WTC11 (cell line): ENCODE results near the gene CERCAM. TPM values are rescaled to one million over a fixed set of nuclear protein-coding genes. Genes with fewer than 3 reads are reported as not detected.
A peak's percentile ranks its signal among the peaks of the same experiment; 100 is the strongest.

Source experiments
- ATAC-seq: fragments of 200-7000 bp; cut with Tn5 transposase; 2 replicates; pipeline ENCODE4 v1.10.0; 2021; ENCODE audit warnings: mild to moderate bottlenecking, moderate library complexity
- CTCF ChIA-PET: fragments of 300-600 bp; sonication (Branson Sonifier 250); formaldehyde crosslinking; loops from one replicate; lab custom pipeline; 2021; ENCODE audit warnings: antibody characterized with exemption; lab: Charles Lee
- POLR2A ChIA-PET: fragments of 350-600 bp; sonication (Branson Sonifier 250); formaldehyde crosslinking; loops from one replicate; lab custom pipeline; 2021; ENCODE audit warnings: antibody characterized with exemption; lab: Charles Lee
- DNase-seq: peaks from one replicate; pipeline ENCODE4 v3.0.0; 2021; ENCODE audit warnings: low spot score
- H3K27ac Mint-ChIP-seq: 2 replicates; pipeline ENCODE4 v1.8.0; 2021; ENCODE audit warnings: mixed read lengths
- H3K27me3 Mint-ChIP-seq: 2 replicates; pipeline ENCODE4 v1.8.0; 2021; ENCODE audit warnings: low read depth, mild to moderate bottlenecking, moderate library complexity, mixed read lengths
- H3K36me3 Mint-ChIP-seq: 2 replicates; pipeline ENCODE4 v1.8.0; 2021; ENCODE audit warnings: mixed read lengths
- H3K4me1 Mint-ChIP-seq: 2 replicates; pipeline ENCODE4 v1.8.0; 2022; ENCODE audit warnings: mixed read lengths
- H3K4me3 Mint-ChIP-seq: 2 replicates; pipeline ENCODE4 v1.8.0; 2021; ENCODE audit warnings: mild to moderate bottlenecking, moderate library complexity, mixed read lengths
- H3K9me3 Mint-ChIP-seq: 2 replicates; pipeline ENCODE4 v1.8.0; 2021; ENCODE audit warnings: mixed read lengths
- ATF2 ChIP-seq: sonication (generic); formaldehyde crosslinking; IDR thresholded peaks from 2 replicates; pipeline ENCODE4 v1.8.1; 2022; ENCODE audit warnings: low read depth, missing genetic modification reagents, borderline replicate concordance
- FOXP1 ChIP-seq: sonication (generic); formaldehyde crosslinking; IDR thresholded peaks from 2 replicates; pipeline ENCODE4 v1.8.0; 2022; ENCODE audit warnings: missing genetic modification reagents, mild to moderate bottlenecking, moderate library complexity, borderline replicate concordance
- GABPB1 ChIP-seq: sonication (generic); formaldehyde crosslinking; IDR thresholded peaks from 2 replicates; pipeline ENCODE4 v1.8.1; 2023; ENCODE audit warnings: mild to moderate bottlenecking, missing genetic modification reagents
- MAX ChIP-seq: sonication (generic); formaldehyde crosslinking; IDR thresholded peaks from 2 replicates; pipeline ENCODE4 v1.8.0; 2022; ENCODE audit warnings: mild to moderate bottlenecking, missing genetic modification reagents
- MXD4 ChIP-seq: fragments of 250-450 bp; sonication (Bioruptor Pico); IDR thresholded peaks from 2 replicates; pipeline ENCODE4 v1.8.0; 2021; ENCODE audit warnings: mild to moderate bottlenecking, moderate library complexity, borderline replicate concordance
- NFYB ChIP-seq: sonication (generic); formaldehyde crosslinking; conservative IDR thresholded peaks from 2 replicates; pipeline ENCODE4 v1.8.0; 2022; ENCODE audit warnings: low read depth, missing genetic modification reagents
- NR3C1 ChIP-seq: sonication (generic); formaldehyde crosslinking; conservative IDR thresholded peaks from 2 replicates; pipeline ENCODE4 v1.8.1; 2023; ENCODE audit warnings: low read depth, mild to moderate bottlenecking, missing genetic modification reagents
- PREB ChIP-seq: sonication (generic); formaldehyde crosslinking; IDR thresholded peaks from 2 replicates; pipeline ENCODE4 v1.8.1; 2022; ENCODE audit warnings: mild to moderate bottlenecking, missing genetic modification reagents, moderate library complexity, borderline replicate concordance
- STAT6 ChIP-seq: sonication (generic); formaldehyde crosslinking; conservative IDR thresholded peaks from 2 replicates; pipeline ENCODE4 v1.8.1; 2023; ENCODE audit warnings: mild to moderate bottlenecking, low read depth, missing genetic modification reagents, moderate library complexity
- TEAD1 ChIP-seq: sonication (generic); formaldehyde crosslinking; IDR thresholded peaks from 2 replicates; pipeline ENCODE4 v1.8.0; 2022; ENCODE audit warnings: mild to moderate bottlenecking, missing genetic modification reagents
- USF2 ChIP-seq: sonication (generic); formaldehyde crosslinking; IDR thresholded peaks from 2 replicates; pipeline ENCODE4 v1.8.1; 2023; ENCODE audit warnings: mild to moderate bottlenecking, missing genetic modification reagents, moderate library complexity
- ZNF219 ChIP-seq: sonication (generic); formaldehyde crosslinking; IDR thresholded peaks from 2 replicates; pipeline ENCODE4 v1.8.0; 2023; ENCODE audit warnings: missing genetic modification reagents, mild to moderate bottlenecking, borderline replicate concordance
- ZNF281 ChIP-seq: sonication (generic); formaldehyde crosslinking; IDR thresholded peaks from 2 replicates; pipeline ENCODE4 v1.8.0; 2023; ENCODE audit warnings: mild to moderate bottlenecking, missing genetic modification reagents
- ZNF671 ChIP-seq: fragments of 250-450 bp; sonication (Bioruptor Pico); IDR thresholded peaks from 2 replicates; pipeline ENCODE4 v1.8.0; 2021; ENCODE audit warnings: mild to moderate bottlenecking
- total RNA-seq: library from RNA; stranded (reverse); gene quantifications from 3 replicates; pipeline ENCODE4 v1.2.3, GENCODE V29; 2021
- TF ChIP-seq, protein P1 (sequence below): fragments of 250-450 bp; sonication (Bioruptor Pico); IDR thresholded peaks from 2 replicates; pipeline ENCODE4 v1.9.0; 2021; ENCODE audit warnings: mild to moderate bottlenecking
- TF ChIP-seq, protein P2 (sequence below): fragments of 250-450 bp; sonication (Bioruptor Pico); IDR thresholded peaks from 2 replicates; pipeline ENCODE4 v1.8.0; 2021; ENCODE audit warnings: mild to moderate bottlenecking
- TF ChIP-seq, protein P3 (sequence below): sonication (generic); formaldehyde crosslinking; IDR thresholded peaks from 2 replicates; pipeline ENCODE4 v1.8.0; 2022; ENCODE audit warnings: mild to moderate bottlenecking, missing genetic modification reagents

The CERCAM gene
- total RNA-seq, 1 experiment from 2014 or later, result 15.2 TPM

GRCh38 chr9:128454991-128455390 lies 34.3 kb downstream of the CERCAM start:
- DNase-seq (no peak), ATAC-seq (no peak)
- CTCF ChIA-PET, result interaction anchor here (0.7 to 4.6 kb wide), 5 partner anchors 16 to 332 kb away, joined by 3 to 26 read pairs (median 3); partner anchors contain the start of genes CERCAM and TBC1D13
- peaks cover 82% of the 10 kb centered on the region for H3K27me3 Mint-ChIP-seq
- no peak overlapping the region for H3K27ac Mint-ChIP-seq
- H3K9me3 Mint-ChIP-seq, result no peaks in the 10 kb centered on the region
- peaks cover 14% of the 10 kb centered on the region for H3K4me1 Mint-ChIP-seq
- POLR2A ChIA-PET, result no interaction called here
- peak overlapping the region; percentile 85 for H3K4me3 Mint-ChIP-seq
- TF ChIP-seq PREB (no peak), FOXP1 (CRISPR knock-in tag) (no peak), TEAD1 (CRISPR knock-in tag) (no peak), ATF2 (CRISPR knock-in tag) (no peak), MAX (CRISPR knock-in tag) (no peak), ZNF671 (no peak), ZNF281 (CRISPR knock-in tag) (no peak), STAT6 (no peak)
- TF ChIP-seq, protein P1, sequence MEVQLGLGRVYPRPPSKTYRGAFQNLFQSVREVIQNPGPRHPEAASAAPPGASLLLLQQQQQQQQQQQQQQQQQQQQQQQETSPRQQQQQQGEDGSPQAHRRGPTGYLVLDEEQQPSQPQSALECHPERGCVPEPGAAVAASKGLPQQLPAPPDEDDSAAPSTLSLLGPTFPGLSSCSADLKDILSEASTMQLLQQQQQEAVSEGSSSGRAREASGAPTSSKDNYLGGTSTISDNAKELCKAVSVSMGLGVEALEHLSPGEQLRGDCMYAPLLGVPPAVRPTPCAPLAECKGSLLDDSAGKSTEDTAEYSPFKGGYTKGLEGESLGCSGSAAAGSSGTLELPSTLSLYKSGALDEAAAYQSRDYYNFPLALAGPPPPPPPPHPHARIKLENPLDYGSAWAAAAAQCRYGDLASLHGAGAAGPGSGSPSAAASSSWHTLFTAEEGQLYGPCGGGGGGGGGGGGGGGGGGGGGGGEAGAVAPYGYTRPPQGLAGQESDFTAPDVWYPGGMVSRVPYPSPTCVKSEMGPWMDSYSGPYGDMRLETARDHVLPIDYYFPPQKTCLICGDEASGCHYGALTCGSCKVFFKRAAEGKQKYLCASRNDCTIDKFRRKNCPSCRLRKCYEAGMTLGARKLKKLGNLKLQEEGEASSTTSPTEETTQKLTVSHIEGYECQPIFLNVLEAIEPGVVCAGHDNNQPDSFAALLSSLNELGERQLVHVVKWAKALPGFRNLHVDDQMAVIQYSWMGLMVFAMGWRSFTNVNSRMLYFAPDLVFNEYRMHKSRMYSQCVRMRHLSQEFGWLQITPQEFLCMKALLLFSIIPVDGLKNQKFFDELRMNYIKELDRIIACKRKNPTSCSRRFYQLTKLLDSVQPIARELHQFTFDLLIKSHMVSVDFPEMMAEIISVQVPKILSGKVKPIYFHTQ (CRISPR knock-in tag), result no peak
- H3K36me3 Mint-ChIP-seq, result peaks cover 9% of the 10 kb centered on the region

GRCh38 chr9:128455849-128456612 lies 35.4 kb downstream of the CERCAM start, which contains the start of gene ODF2:
Gene ODF2, plus strand, starts transcription at chr9:128456006. Its CDS starts 86 bp downstream, at chr9:128456092.
- peak; percentile 87 for ATAC-seq
- Mint-ChIP-seq H3K27me3 (peaks cover 82% of the 10 kb centered on the region), H3K4me1 (peaks cover 14% of the 10 kb centered on the region), H3K9me3 (no peaks in the 10 kb centered on the region), H3K36me3 (peaks cover 18% of the 10 kb centered on the region), H3K27ac (peak within 1 kb of the TSS; percentile 82), H3K4me3 (peak within 1 kb of the TSS; percentile 85)
- POLR2A ChIA-PET, result interaction anchor here (0.5 to 0.8 kb wide), 4 partner anchors 95 to 190 kb away, joined by 3 to 7 read pairs (median 4); partner anchors contain the start of genes GOLGA2 and SWI5
- CTCF ChIA-PET, result interaction anchor here (1.0 to 4.6 kb wide), 4 partner anchors 17 to 114 kb away, joined by 3 to 26 read pairs (median 6); partner anchors contain the start of gene CERCAM
- DNase-seq, result peak; percentile 99
- TF ChIP-seq NFYB (CRISPR knock-in tag) (peak; percentile 64), MXD4 (CRISPR knock-in tag) (no peak), USF2 (peak; percentile 63), ZNF219 (no peak), GABPB1 (CRISPR knock-in tag) (peak; percentile 34; the same call in 1 of the 2 replicates), NR3C1 (CRISPR knock-in tag) (no peak)
- TF ChIP-seq, protein P2, sequence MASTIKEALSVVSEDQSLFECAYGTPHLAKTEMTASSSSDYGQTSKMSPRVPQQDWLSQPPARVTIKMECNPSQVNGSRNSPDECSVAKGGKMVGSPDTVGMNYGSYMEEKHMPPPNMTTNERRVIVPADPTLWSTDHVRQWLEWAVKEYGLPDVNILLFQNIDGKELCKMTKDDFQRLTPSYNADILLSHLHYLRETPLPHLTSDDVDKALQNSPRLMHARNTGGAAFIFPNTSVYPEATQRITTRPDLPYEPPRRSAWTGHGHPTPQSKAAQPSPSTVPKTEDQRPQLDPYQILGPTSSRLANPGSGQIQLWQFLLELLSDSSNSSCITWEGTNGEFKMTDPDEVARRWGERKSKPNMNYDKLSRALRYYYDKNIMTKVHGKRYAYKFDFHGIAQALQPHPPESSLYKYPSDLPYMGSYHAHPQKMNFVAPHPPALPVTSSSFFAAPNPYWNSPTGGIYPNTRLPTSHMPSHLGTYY (CRISPR knock-in tag), result no peak
- TF ChIP-seq, protein P3, sequence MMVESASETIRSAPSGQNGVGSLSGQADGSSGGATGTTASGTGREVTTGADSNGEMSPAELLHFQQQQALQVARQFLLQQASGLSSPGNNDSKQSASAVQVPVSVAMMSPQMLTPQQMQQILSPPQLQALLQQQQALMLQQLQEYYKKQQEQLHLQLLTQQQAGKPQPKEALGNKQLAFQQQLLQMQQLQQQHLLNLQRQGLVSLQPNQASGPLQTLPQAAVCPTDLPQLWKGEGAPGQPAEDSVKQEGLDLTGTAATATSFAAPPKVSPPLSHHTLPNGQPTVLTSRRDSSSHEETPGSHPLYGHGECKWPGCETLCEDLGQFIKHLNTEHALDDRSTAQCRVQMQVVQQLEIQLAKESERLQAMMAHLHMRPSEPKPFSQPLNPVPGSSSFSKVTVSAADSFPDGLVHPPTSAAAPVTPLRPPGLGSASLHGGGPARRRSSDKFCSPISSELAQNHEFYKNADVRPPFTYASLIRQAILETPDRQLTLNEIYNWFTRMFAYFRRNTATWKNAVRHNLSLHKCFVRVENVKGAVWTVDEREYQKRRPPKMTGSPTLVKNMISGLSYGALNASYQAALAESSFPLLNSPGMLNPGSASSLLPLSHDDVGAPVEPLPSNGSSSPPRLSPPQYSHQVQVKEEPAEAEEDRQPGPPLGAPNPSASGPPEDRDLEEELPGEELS (CRISPR knock-in tag), result peak; percentile 66; the same call in 1 of the 2 replicates
